Neural cell (in vitro differentiated cells): Measurements from ENCODE around the gene KLHDC8A. TPM values are rescaled to one million over a fixed set of nuclear protein-coding genes. Genes with fewer than 3 reads are reported as not detected.

Source experiments
- H2AFZ ChIP-seq: fragments of 200-600, 300-800 bp; sonication (generic), shearing (Covaris generic); 2 replicates; pipeline ENCODE4 v1.6.0; 2014; ENCODE audit warnings: low read depth, mild to moderate bottlenecking, antibody characterized with exemption, low read length, moderate library complexity
- H3F3A ChIP-seq: fragments of 200-600 bp; shearing (Covaris generic); 2 replicates; pipeline ENCODE4 v1.6.1; 2016; ENCODE audit warnings: mild to moderate bottlenecking, moderate library complexity, mixed read lengths, antibody characterized with exemption, low read length; ENCODE audit not compliant: insufficient read depth, poor library complexity, severe bottlenecking
- H3K27ac ChIP-seq: fragments of 200-600, 300-800 bp; sonication (generic), shearing (Covaris generic); 2 replicates; pipeline ENCODE4 v1.5.1; 2014; ENCODE audit warnings: mild to moderate bottlenecking, low read length, moderate library complexity
- H3K27me3 ChIP-seq: fragments of 300-800, 200-600 bp; sonication (generic), shearing (Covaris generic); 2 replicates; pipeline ENCODE4 v1.6.0; 2014; ENCODE audit warnings: mild to moderate bottlenecking, low read depth, low read length, moderate library complexity; ENCODE audit not compliant: insufficient read depth
- H3K36me3 ChIP-seq: fragments of 300-800, 200-600 bp; sonication (generic), shearing (Covaris generic); 2 replicates; pipeline ENCODE4 v1.5.1; 2014; ENCODE audit warnings: mild to moderate bottlenecking, antibody characterized with exemption, low read length, moderate library complexity; ENCODE audit not compliant: insufficient read depth
- H3K4me2 ChIP-seq: fragments of 300-800, 200-600 bp; sonication (generic), shearing (Covaris generic); 2 replicates; pipeline ENCODE4 v1.6.0; 2014; ENCODE audit warnings: mild to moderate bottlenecking, low read length
- H3K4me3 ChIP-seq: fragments of 300-800, 200-600 bp; sonication (generic), shearing (Covaris generic); 2 replicates; pipeline ENCODE4 v1.5.1; 2014; ENCODE audit warnings: mild to moderate bottlenecking, low read length, moderate library complexity
- H3K79me2 ChIP-seq: fragments of 200-600 bp; shearing (Covaris generic); replicated peaks from 2 replicates; pipeline ENCODE4 v1.6.0; 2014; ENCODE audit warnings: mild to moderate bottlenecking, low read length, moderate library complexity; ENCODE audit not compliant: insufficient read depth
- H3K9ac ChIP-seq: fragments of 300-800, 200-600 bp; sonication (generic), shearing (Covaris generic); 2 replicates; pipeline ENCODE4 v1.6.1; 2016; ENCODE audit warnings: mild to moderate bottlenecking, low read length, mixed read lengths
- H3K9me2 ChIP-seq: fragments of 200-600 bp; shearing (Covaris generic); 2 replicates; pipeline ENCODE4 v1.6.1; 2016; ENCODE audit warnings: mild to moderate bottlenecking, low read length, mixed read lengths; ENCODE audit not compliant: insufficient read depth
- H3K9me3 ChIP-seq: fragments of 200-600, 300-800 bp; sonication (generic), shearing (Covaris generic); 2 replicates; pipeline ENCODE4 v1.6.1; 2016; ENCODE audit warnings: mild to moderate bottlenecking, mixed run types, low read length, moderate library complexity, mixed read lengths
- H4K20me1 ChIP-seq: fragments of 200-600 bp; shearing (Covaris generic); 2 replicates; pipeline ENCODE4 v1.6.1; 2016; ENCODE audit warnings: mild to moderate bottlenecking, mixed run types; ENCODE audit not compliant: insufficient read depth
- CTCF ChIP-seq: fragments of 450-650 bp; IDR thresholded peaks from 2 replicates; pipeline ENCODE4 v1.5.1; 2014; ENCODE audit warnings: antibody characterized with exemption, mild to moderate bottlenecking, moderate library complexity; ENCODE audit not compliant: poor library complexity, severe bottlenecking
- EP300 ChIP-seq: fragments of 450-650 bp; conservative IDR thresholded peaks from 2 replicates; pipeline ENCODE4 v1.6.1; 2014; ENCODE audit warnings: antibody characterized with exemption, mild to moderate bottlenecking, moderate library complexity; ENCODE audit not compliant: poor library complexity, severe bottlenecking
- EZH2 ChIP-seq: fragments of 200-600, 300-800 bp; shearing (Covaris generic), sonication (generic); IDR thresholded peaks from 2 replicates; pipeline ENCODE4 v1.6.1; 2014; ENCODE audit warnings: antibody characterized with exemption, low read length, borderline replicate concordance, mild to moderate bottlenecking; ENCODE audit not compliant: insufficient read depth, poor library complexity, severe bottlenecking
- MXI1 ChIP-seq: fragments of 450-650 bp; conservative IDR thresholded peaks from 2 replicates; pipeline ENCODE4 v1.6.1; 2014; ENCODE audit warnings: antibody characterized with exemption, mild to moderate bottlenecking; ENCODE audit not compliant: poor library complexity, severe bottlenecking
- POLR2AphosphoS5 ChIP-seq: IDR thresholded peaks from 2 replicates; pipeline ENCODE4 v1.6.1; 2012
- RAD21 ChIP-seq: fragments of 450-650 bp; conservative IDR thresholded peaks from 2 replicates; pipeline ENCODE4 v1.6.1; 2014; ENCODE audit warnings: antibody characterized with exemption, mild to moderate bottlenecking, moderate library complexity
- REST ChIP-seq: IDR thresholded peaks from 2 replicates; pipeline ENCODE4 v1.6.1; 2012; ENCODE audit warnings: borderline replicate concordance
- SMC3 ChIP-seq: fragments of 450-650 bp; conservative IDR thresholded peaks from 2 replicates; pipeline ENCODE4 v1.6.1; 2014; ENCODE audit warnings: antibody characterized with exemption, mild to moderate bottlenecking, moderate library complexity; ENCODE audit not compliant: poor library complexity
- TAF1 ChIP-seq: IDR thresholded peaks from 2 replicates; pipeline ENCODE4 v1.6.1; 2012; ENCODE audit warnings: low read depth
- polyA plus RNA-seq: library from polyadenylated mRNA; depleted of rRNA; stranded (reverse); fragments of >200 nt; gene quantifications from 2 replicates; pipeline ENCODE4 v1.2.3, GENCODE V29; 2014

Gene KLHDC8A
- polyA plus RNA-seq, 1 donor from 2014 or later, result 7.7 TPM

GRCh38 chr1:205340676-205341075 lies 16.0 kb downstream of the KLHDC8A start:
- Histone ChIP-seq H2AFZ (no peak overlapping the region), H4K20me1 (no peaks in the 10 kb centered on the region), H3K4me3 (no peak overlapping the region), H3K36me3 (no peaks in the 10 kb centered on the region), H3K9ac (no peak overlapping the region), H3K79me2 (no peaks in the 10 kb centered on the region), H3K4me2 (no peak overlapping the region), H3K27ac (no peak overlapping the region), H3K27me3 (no peaks in the 10 kb centered on the region), H3K9me3 (no peaks in the 10 kb centered on the region), H3F3A (no peaks in the 10 kb centered on the region), H3K9me2 (no peaks in the 10 kb centered on the region)
- no peak for TF ChIP-seq CTCF
- no peak for TF ChIP-seq POLR2AphosphoS5
- TF ChIP-seq EZH2, result no peak

GRCh38 chr1:205339717-205340116 lies 17.0 kb downstream of the KLHDC8A start:
- no peak for TF ChIP-seq SMC3
- TF ChIP-seq TAF1, result no peak
- no peak for TF ChIP-seq MXI1
- no peak for TF ChIP-seq EP300
- Histone ChIP-seq H3F3A (no peaks in the 10 kb centered on the region), H3K9me2 (no peaks in the 10 kb centered on the region), H3K27me3 (no peaks in the 10 kb centered on the region), H2AFZ (no peak overlapping the region), H3K9ac (no peak overlapping the region), H3K27ac (no peak overlapping the region), H3K9me3 (no peaks in the 10 kb centered on the region), H3K4me2 (no peak overlapping the region), H3K79me2 (no peaks in the 10 kb centered on the region), H4K20me1 (no peaks in the 10 kb centered on the region), H3K4me3 (no peak overlapping the region), H3K36me3 (no peaks in the 10 kb centered on the region)

DNA sequence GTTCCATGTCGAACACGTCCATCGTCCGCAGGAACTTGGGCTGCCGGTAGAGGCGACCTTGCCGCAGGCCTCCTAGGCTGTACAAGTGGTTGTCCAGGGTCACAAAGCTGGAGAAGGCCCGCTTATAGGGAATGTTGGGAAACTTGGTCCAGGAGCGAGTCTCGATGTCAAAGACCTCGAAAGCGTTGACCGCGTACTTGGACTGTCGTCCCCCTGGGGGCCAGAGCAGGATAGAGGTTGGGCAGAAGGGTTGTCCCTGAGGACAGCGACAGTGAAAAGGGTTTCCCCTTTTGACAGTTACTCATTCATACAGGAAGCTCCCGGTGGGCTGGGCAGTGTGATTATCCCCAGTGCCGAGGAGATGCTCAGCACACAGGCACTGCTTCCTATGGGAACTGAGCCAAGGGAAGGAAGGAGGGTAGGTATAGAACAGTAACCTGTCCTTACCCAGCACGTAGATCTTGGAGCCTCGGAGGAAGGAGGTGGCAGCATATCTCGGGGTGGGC lies 17.5 kb downstream of the KLHDC8A start:
- Histone ChIP-seq H3K27ac (no peak overlapping the region), H3K9me2 (no peaks in the 10 kb centered on the region), H3K36me3 (no peaks in the 10 kb centered on the region), H3K9ac (no peak overlapping the region), H3F3A (no peaks in the 10 kb centered on the region), H3K9me3 (no peaks in the 10 kb centered on the region), H4K20me1 (no peaks in the 10 kb centered on the region), H2AFZ (no peak overlapping the region), H3K27me3 (no peaks in the 10 kb centered on the region), H3K79me2 (no peaks in the 10 kb centered on the region), H3K4me2 (no peak overlapping the region), H3K4me3 (no peak overlapping the region)
- TF ChIP-seq RAD21 (no peak), SMC3 (no peak), REST (no peak), POLR2AphosphoS5 (no peak), TAF1 (no peak), CTCF (no peak), MXI1 (no peak), EZH2 (no peak), EP300 (no peak)
